CD14-positive monocyte (primary cell): ENCODE measurements around the gene MAD1L1. TPM values are rescaled to one million over a fixed set of nuclear protein-coding genes. Genes with fewer than 3 reads are reported as not detected.
A peak's percentile ranks its signal among the peaks of the same experiment; 100 is the strongest.

Source experiments
- DNase-seq, 3 donors: peaks; one replicate each; pipeline ENCODE4 v3.0.0-alpha.2; 2011 to 2022
- H2AFZ ChIP-seq: 2 replicates; pipeline ENCODE4 v1.6.0; 2012; ENCODE audit warnings: mild to moderate bottlenecking, low read depth, low read length, inconsistent platforms; ENCODE audit not compliant: insufficient read depth, poor library complexity, severe bottlenecking
- H3K27ac ChIP-seq, 2 donors: 1 replicate in 1 of 2; 2 replicates in 1 of 2; pipeline ENCODE4 v1.5.1; 2012 to 2013; ENCODE audit warnings: low read length in 2 of 2, control low read depth in 1 of 2, inconsistent platforms in 1 of 2, low read depth in 1 of 2, mild to moderate bottlenecking in 1 of 2
- H3K27me3 ChIP-seq, 2 donors: one replicate each; pipeline versions ENCODE4 v1.6.0 to v1.6.1; 2011 to 2013; ENCODE audit warnings: low read length in 2 of 2; ENCODE audit not compliant: control insufficient read depth in 2 of 2, insufficient read depth in 2 of 2
- H3K36me3 ChIP-seq, 2 donors: replicated peaks in 1 of 2; 1 replicate in 1 of 2; 2 replicates in 1 of 2; pipeline versions ENCODE4 v1.5.1 to v1.6.1; 2012 to 2013; ENCODE audit warnings: low read length in 2 of 2, control low read depth in 1 of 2, inconsistent platforms in 1 of 2, mild to moderate bottlenecking in 1 of 2; ENCODE audit not compliant: insufficient read depth in 2 of 2, control insufficient read depth in 1 of 2
- H3K4me1 ChIP-seq, 2 donors: 1 replicate in 1 of 2; 2 replicates in 1 of 2; pipeline versions ENCODE4 v1.5.1 to v1.6.1; 2012 to 2013; ENCODE audit warnings: low read length in 2 of 2, control low read depth in 1 of 2, inconsistent platforms in 1 of 2, mild to moderate bottlenecking in 1 of 2, moderate library complexity in 1 of 2; ENCODE audit not compliant: insufficient read depth in 2 of 2, control insufficient read depth in 1 of 2
- H3K4me2 ChIP-seq: replicated peaks from 2 replicates; pipeline ENCODE3; 2012; ENCODE audit warnings: low read length, moderate library complexity, mild to moderate bottlenecking; ENCODE audit not compliant: poor library complexity, severe bottlenecking; ENCODE audit errors: extremely low read depth
- H3K4me3 ChIP-seq, 3 experiments: fragments of 200-600 bp in 1 of 3; sonication (generic) in 1 of 3; replicated peaks in 1 of 3; 1 replicate in 2 of 3; 2 replicates in 1 of 3; pipeline ENCODE4 v1.5.1; 2011 to 2013; ENCODE audit warnings: low read length in 3 of 3, mild to moderate bottlenecking in 3 of 3, control low read depth in 2 of 3, low read depth in 2 of 3, inconsistent platforms in 1 of 3, moderate library complexity in 1 of 3
- H3K79me2 ChIP-seq: 2 replicates; pipeline ENCODE4 v1.6.0; 2012; ENCODE audit warnings: mild to moderate bottlenecking, control low read depth, inconsistent platforms, low read length, moderate library complexity; ENCODE audit not compliant: insufficient read depth
- H3K9ac ChIP-seq: 2 replicates; pipeline ENCODE4 v1.6.0; 2017; ENCODE audit warnings: low read length, mild to moderate bottlenecking; ENCODE audit not compliant: insufficient read depth, poor library complexity, severe bottlenecking
- H3K9me3 ChIP-seq, 2 donors: replicated peaks in 1 of 2; 1 replicate in 1 of 2; 2 replicates in 1 of 2; pipeline versions ENCODE4 v1.5.1 to v1.6.1; 2012 to 2013; ENCODE audit warnings: low read length in 2 of 2, control low read depth in 1 of 2; ENCODE audit not compliant: control insufficient read depth in 1 of 2, insufficient read depth in 1 of 2
- H4K20me1 ChIP-seq: 2 replicates; pipeline ENCODE4 v1.6.0; 2012; ENCODE audit warnings: mild to moderate bottlenecking, low read length, control low read depth, moderate library complexity; ENCODE audit not compliant: insufficient read depth
- H3K27ac Mint-ChIP-seq, 7 donors: one replicate each; pipeline ENCODE4 v1.8.0; 2020; ENCODE audit warnings: mild to moderate bottlenecking in 7 of 7, mixed read lengths in 7 of 7, moderate library complexity in 6 of 7, inconsistent platforms in 2 of 7
- H3K27me3 Mint-ChIP-seq, 3 donors: one replicate each; pipeline ENCODE4 v1.8.0; 2021 to 2022; ENCODE audit warnings: low read depth in 3 of 3, mild to moderate bottlenecking in 3 of 3, mixed read lengths in 3 of 3, moderate library complexity in 3 of 3, inconsistent platforms in 1 of 3
- H3K36me3 Mint-ChIP-seq, 2 donors: one replicate each; pipeline ENCODE4 v1.8.0; 2020; ENCODE audit warnings: mixed read lengths in 2 of 2, inconsistent platforms in 1 of 2, mild to moderate bottlenecking in 1 of 2
- H3K4me1 Mint-ChIP-seq: one replicate; pipeline ENCODE4 v1.8.0; 2020; ENCODE audit warnings: mild to moderate bottlenecking, mixed read lengths
- H3K4me3 Mint-ChIP-seq, 2 donors: one replicate each; pipeline ENCODE4 v1.8.0; 2020; ENCODE audit warnings: mild to moderate bottlenecking in 2 of 2, mixed read lengths in 2 of 2, moderate library complexity in 1 of 2
- H3K9me3 Mint-ChIP-seq, 7 donors: one replicate each; pipeline ENCODE4 v1.8.0; 2020 to 2022; ENCODE audit warnings: mixed read lengths in 7 of 7, mild to moderate bottlenecking in 6 of 7, moderate library complexity in 6 of 7, inconsistent platforms in 2 of 7
- CTCF ChIP-seq: fragments of 200-600 bp; IDR thresholded peaks from one replicate; pipeline ENCODE4 v1.8.0; 2022; ENCODE audit warnings: antibody characterized with exemption, mild to moderate bottlenecking
- WGBS: methylation state at CpG from one replicate; pipeline ENCODE4 v1.1.5; 2013; ENCODE audit warnings: missing lambda C conversion rate; ENCODE audit not compliant: insufficient coverage; 5-methylcytosine and 5-hydroxymethylcytosine counted together
- intact Hi-C, 2 donors: fragments of 100-400 bp; cut with micrococcal nuclease; formaldehyde crosslinking; loops; one replicate each; pipeline versions ENCODE4 v1.15.0 to v1.15.1; 2023
- polyA plus RNA-seq, 3 donors: library from polyadenylated mRNA; depleted of rRNA in 1 of 3; unstranded in 2 of 3; stranded (reverse) in 1 of 3; fragments of 300-500 nt in 2 of 3; fragments of >200 nt in 1 of 3; fragmentation: Illumina TruSeq in 2 of 3; gene quantifications; 1 replicate in 2 of 3; 2 replicates in 1 of 3; pipeline ENCODE4 v1.2.3, GENCODE V29; 2012 to 2021

The MAD1L1 gene
- polyA plus RNA-seq, 3 donors, result 22.0 to 39.4 (median 33.2) TPM

GRCh38 chr7:2276107-2276506 is 43.4 kb upstream of the MAD1L1 start:
- peaks cover 0 to 3% (median 0%) of the 10 kb centered on the region in 7 donors for H3K9me3 Mint-ChIP-seq
- Histone ChIP-seq H2AFZ (no peak overlapping the region), H3K4me1 (no peaks in the 10 kb centered on the region), H3K4me3 (no peak overlapping the region), H3K9ac (no peak overlapping the region), H3K27me3 (no peaks in the 10 kb centered on the region), H3K4me2 (no peak overlapping the region), H3K9me3 (no peaks in the 10 kb centered on the region), H3K27ac (no peak overlapping the region), H3K79me2 (peaks cover 3% of the 10 kb centered on the region), H4K20me1 (no peaks in the 10 kb centered on the region), H3K36me3 (peaks cover 31 to 41% of the 10 kb centered on the region in 2 donors)
- H3K4me3 Mint-ChIP-seq, result no peak overlapping the region
- H3K4me1 Mint-ChIP-seq, result no peaks in the 10 kb centered on the region
- peak overlapping the region in 1 of 7 donors; percentile 33 for H3K27ac Mint-ChIP-seq
- TF ChIP-seq CTCF, result no peak
- peaks cover 39 to 62% of the 10 kb centered on the region in 2 donors for H3K36me3 Mint-ChIP-seq
- no peak for DNase-seq
- peaks cover 0 to 1% (median 1%) of the 10 kb centered on the region in 3 donors for H3K27me3 Mint-ChIP-seq
- intact Hi-C loops, result no loop called here
- WGBS, result 96% methylated on average over 17 of the region's 18 CpGs

- no peak overlapping the region for H2AFZ ChIP-seq
- H3K27me3 ChIP-seq, result no peaks in the 10 kb centered on the region
- H3K36me3 Mint-ChIP-seq, result peaks cover 40 to 69% of the 10 kb centered on the region in 2 donors
- no peaks in the 10 kb centered on the region for H3K9me3 ChIP-seq
- H3K36me3 ChIP-seq, result peaks cover 34 to 50% of the 10 kb centered on the region in 2 donors
- H3K4me1 ChIP-seq, result no peaks in the 10 kb centered on the region
- 95% methylated on average over 14 of the region's 18 CpGs for WGBS
- no peak for DNase-seq
- no peaks in the 10 kb centered on the region for H3K4me1 Mint-ChIP-seq
- peaks cover 0 to 3% (median 0%) of the 10 kb centered on the region in 7 donors for H3K9me3 Mint-ChIP-seq
- H3K4me2 ChIP-seq, result no peak overlapping the region
- H3K27ac Mint-ChIP-seq, result no peak overlapping the region
- peaks cover 3% of the 10 kb centered on the region for H3K79me2 ChIP-seq
- H3K4me3 ChIP-seq, result no peak overlapping the region
- no peak overlapping the region for H3K4me3 Mint-ChIP-seq
- TF ChIP-seq CTCF, result no peak
- H3K9ac ChIP-seq, result no peak overlapping the region
- intact Hi-C loops, result no loop called here
- H4K20me1 ChIP-seq, result no peaks in the 10 kb centered on the region
- peaks cover 0 to 1% (median 1%) of the 10 kb centered on the region in 3 donors for H3K27me3 Mint-ChIP-seq
- H3K27ac ChIP-seq, result no peak overlapping the region
Measured at GRCh38 chr7:2275101-2275500, 42.4 kb upstream of the MAD1L1 start.
